ENCODE data around the gene IGF2. TPM values are rescaled to one million over a fixed set of nuclear protein-coding genes. Genes with fewer than 3 reads are reported as not detected.

Gene IGF2
- total and polyA plus RNA-seq, 10 of the 15 experiments (the other 5 are each of a cell fraction or from before 2014, with no cell fraction given), result 0.41 TPM; not detected in 9

DNA sequence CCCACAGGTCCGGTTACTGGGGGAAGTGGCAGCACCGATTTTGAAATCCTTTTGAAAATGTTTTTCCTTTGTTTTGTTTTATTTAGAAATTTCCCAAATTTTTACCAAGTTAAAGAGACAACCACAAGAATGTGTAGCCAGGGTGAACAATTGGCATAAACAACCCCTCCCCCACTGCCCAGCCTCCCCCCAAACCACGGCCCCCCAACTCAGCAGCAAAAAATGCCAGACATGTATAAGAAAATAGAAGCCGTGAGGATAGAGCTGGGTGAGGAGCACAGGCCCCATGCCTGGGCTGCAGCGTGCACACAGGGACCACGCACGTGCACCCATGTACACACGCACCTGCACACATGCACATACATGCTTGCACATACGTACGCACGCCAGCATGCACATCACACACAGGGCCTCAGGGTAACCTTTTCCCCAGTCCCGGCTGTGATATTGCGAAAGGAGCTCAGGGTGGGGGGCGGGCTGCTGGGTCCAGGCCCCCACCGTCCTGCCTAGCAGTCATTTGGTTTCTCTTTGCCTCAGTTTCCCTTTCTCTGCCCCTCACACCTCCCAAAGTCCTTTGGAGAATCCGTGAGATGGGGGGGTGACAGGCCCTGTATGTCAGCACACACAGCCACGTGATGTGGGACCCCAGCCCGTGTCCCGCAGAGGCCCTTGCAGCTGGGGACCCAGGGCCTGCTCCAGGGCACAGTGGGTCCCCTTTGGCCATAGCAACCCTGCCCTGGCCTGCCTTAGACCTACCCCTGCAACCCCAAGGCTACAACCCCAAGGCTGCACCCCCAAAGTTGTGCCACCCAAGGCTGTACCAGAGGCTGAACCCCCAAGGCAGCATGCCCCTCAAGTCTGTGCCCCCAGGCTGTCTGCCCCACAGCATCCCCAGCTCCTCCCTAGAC, 42.9 kb downstream of the IGF2 start:
- Histone ChIP-seq H3K4me3 (no peak overlapping the region), H3K9ac (ENCODE audit: control insufficient read depth, insufficient read depth, low read length) (no peak overlapping the region), H3K4me1 (ENCODE audit: control insufficient read depth, insufficient read depth, low read length) (no peaks in the 10 kb centered on the region), H3K9me3 (replicated peaks; ENCODE audit: control insufficient read depth, insufficient read depth, low read length) (no peaks in the 10 kb centered on the region; the same call in 2 of the 3 replicates), H3K4me2 (ENCODE audit: control insufficient read depth, insufficient read depth) (no peak overlapping the region), H3K27ac (ENCODE audit: control insufficient read depth, insufficient read depth) (no peak overlapping the region), H2AFZ (ENCODE audit: control insufficient read depth, low read depth, low read length) (no peak overlapping the region), H4K20me1 (ENCODE audit: control insufficient read depth, insufficient read depth) (no peaks in the 10 kb centered on the region; the same call in 1 of the 2 replicates), H3K79me2 (ENCODE audit: control insufficient read depth, insufficient read depth, low read length) (no peaks in the 10 kb centered on the region), H3K36me3 (ENCODE audit: control insufficient read depth in 2 of 2, insufficient read depth in 2 of 2, low read length in 1 of 2) (no peaks in the 10 kb centered on the region), H3K27me3 (replicated peaks in 1 of 2; ENCODE audit: control insufficient read depth in 2 of 2, insufficient read depth in 2 of 2, low read length in 1 of 2) (no peaks in the 10 kb centered on the region)
- ChIA-PET CTCF (no interaction called here), SMC1A (ENCODE audit: uncharacterized antibody, unreplicated experiment) (no interaction called here), POLR2A (no interaction called here), RAD21 (ENCODE audit: unreplicated experiment) (no interaction called here)
- BruUV-seq (replicated peaks), result no TSS peak
- TF ChIP-seq TCF3 (IDR thresholded peaks at IDR 0.05; ENCODE audit: borderline replicate concordance, insufficient read depth, low read depth, low read length), result no peak
- TF ChIP-seq, protein P1, sequence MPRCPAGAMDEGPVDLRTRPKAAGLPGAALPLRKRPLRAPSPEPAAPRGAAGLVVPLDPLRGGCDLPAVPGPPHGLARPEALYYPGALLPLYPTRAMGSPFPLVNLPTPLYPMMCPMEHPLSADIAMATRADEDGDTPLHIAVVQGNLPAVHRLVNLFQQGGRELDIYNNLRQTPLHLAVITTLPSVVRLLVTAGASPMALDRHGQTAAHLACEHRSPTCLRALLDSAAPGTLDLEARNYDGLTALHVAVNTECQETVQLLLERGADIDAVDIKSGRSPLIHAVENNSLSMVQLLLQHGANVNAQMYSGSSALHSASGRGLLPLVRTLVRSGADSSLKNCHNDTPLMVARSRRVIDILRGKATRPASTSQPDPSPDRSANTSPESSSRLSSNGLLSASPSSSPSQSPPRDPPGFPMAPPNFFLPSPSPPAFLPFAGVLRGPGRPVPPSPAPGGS (IDR thresholded peaks at IDR 0.05; ENCODE audit: borderline replicate concordance, insufficient read depth, low read depth, low read length, poor library complexity, severe bottlenecking), result peak; percentile 32
- no peak for ATAC-seq
- in situ Hi-C loops (cut with MboI) (no loop called here), intact Hi-C loops (cut with micrococcal nuclease; ENCODE audit: unreplicated experiment) (no loop called here)
- no peak for DNase-seq (ENCODE audit: low read depth, low spot score)
- 61% methylated on average over 18 of the region's 19 CpGs for WGBS (ENCODE audit: insufficient coverage, insufficient replicate concordance, low lambda C conversion rate, missing lambda C conversion rate)
- no peak for FAIRE-seq

DNA sequence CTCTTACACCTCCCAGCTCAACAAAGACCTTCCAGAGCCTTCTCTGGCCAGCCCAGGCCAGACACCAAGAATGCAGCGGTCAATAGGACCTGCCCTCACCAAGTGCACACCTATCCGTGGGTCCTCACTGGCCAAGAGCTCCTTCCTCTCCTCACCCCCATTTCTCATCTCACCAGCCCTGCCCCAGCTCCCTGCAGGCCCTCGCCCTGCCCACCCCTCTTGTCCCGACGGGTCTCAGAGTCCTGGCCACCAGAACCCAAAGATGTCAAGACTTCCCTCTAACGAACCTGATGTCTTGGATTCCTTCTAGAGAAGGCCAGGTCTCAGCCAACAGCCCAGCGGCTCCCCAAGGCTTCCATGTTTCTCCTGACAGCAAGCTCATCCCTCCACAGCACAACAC, 43.6 kb downstream of the IGF2 start:
- H3K4me3 ChIP-seq, result no peak overlapping the region
- intact Hi-C loops (cut with micrococcal nuclease; ENCODE audit: unreplicated experiment), result no loop called here
- H4K20me1 ChIP-seq (ENCODE audit: control insufficient read depth, insufficient read depth), result no peaks in the 10 kb centered on the region; the same call in 1 of the 2 replicates
- ChIA-PET SMC1A (ENCODE audit: uncharacterized antibody, unreplicated experiment) (no interaction called here), POLR2A (no interaction called here), RAD21 (ENCODE audit: unreplicated experiment) (no interaction called here), CTCF (no interaction called here)
- DNase-seq (ENCODE audit: low read depth, low spot score) (no peak), FAIRE-seq (no peak), ATAC-seq (no peak)
- H3K27ac ChIP-seq (ENCODE audit: control insufficient read depth, insufficient read depth), result no peak overlapping the region
- H3K9ac ChIP-seq (ENCODE audit: control insufficient read depth, insufficient read depth, low read length), result no peak overlapping the region
- no peaks in the 10 kb centered on the region for H3K27me3 ChIP-seq (replicated peaks in 1 of 2; ENCODE audit: control insufficient read depth in 2 of 2, insufficient read depth in 2 of 2, low read length in 1 of 2)
- in situ Hi-C loops (cut with MboI), result no loop called here
- no peak overlapping the region for H2AFZ ChIP-seq (ENCODE audit: control insufficient read depth, low read depth, low read length)
- no peak overlapping the region for H3K4me2 ChIP-seq (ENCODE audit: control insufficient read depth, insufficient read depth)
- H3K4me1 ChIP-seq (ENCODE audit: control insufficient read depth, insufficient read depth, low read length), result no peaks in the 10 kb centered on the region
- H3K36me3 ChIP-seq (ENCODE audit: control insufficient read depth in 2 of 2, insufficient read depth in 2 of 2, low read length in 1 of 2), result no peaks in the 10 kb centered on the region
- no peaks in the 10 kb centered on the region for H3K79me2 ChIP-seq (ENCODE audit: control insufficient read depth, insufficient read depth, low read length)
- no TSS peak for BruUV-seq (replicated peaks)
- no peaks in the 10 kb centered on the region; the same call in 2 of the 3 replicates for H3K9me3 ChIP-seq (replicated peaks; ENCODE audit: control insufficient read depth, insufficient read depth, low read length)
- 18% methylated on average over 7 of the region's 7 CpGs for WGBS (ENCODE audit: insufficient coverage, insufficient replicate concordance, low lambda C conversion rate, missing lambda C conversion rate)
- TF ChIP-seq, protein P2, sequence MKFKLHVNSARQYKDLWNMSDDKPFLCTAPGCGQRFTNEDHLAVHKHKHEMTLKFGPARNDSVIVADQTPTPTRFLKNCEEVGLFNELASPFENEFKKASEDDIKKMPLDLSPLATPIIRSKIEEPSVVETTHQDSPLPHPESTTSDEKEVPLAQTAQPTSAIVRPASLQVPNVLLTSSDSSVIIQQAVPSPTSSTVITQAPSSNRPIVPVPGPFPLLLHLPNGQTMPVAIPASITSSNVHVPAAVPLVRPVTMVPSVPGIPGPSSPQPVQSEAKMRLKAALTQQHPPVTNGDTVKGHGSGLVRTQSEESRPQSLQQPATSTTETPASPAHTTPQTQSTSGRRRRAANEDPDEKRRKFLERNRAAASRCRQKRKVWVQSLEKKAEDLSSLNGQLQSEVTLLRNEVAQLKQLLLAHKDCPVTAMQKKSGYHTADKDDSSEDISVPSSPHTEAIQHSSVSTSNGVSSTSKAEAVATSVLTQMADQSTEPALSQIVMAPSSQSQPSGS (IDR thresholded peaks at IDR 0.05; ENCODE audit: low read length), result no peak
- no peak for TF ChIP-seq BHLHE40 (IDR thresholded peaks at IDR 0.05; ENCODE audit: borderline replicate concordance in 1 of 2, low read depth in 2 of 2, low read length in 1 of 2)
- TF ChIP-seq ETV6 (conservative IDR thresholded peaks at IDR 0.05 in 1 of 2, IDR thresholded peaks at IDR 0.05 in 1 of 2; ENCODE audit: borderline replicate concordance in 1 of 2, low read depth in 1 of 2), result no peak
- no peak for TF ChIP-seq ZZZ3 (IDR thresholded peaks at IDR 0.05; ENCODE audit: control insufficient read depth, insufficient read length, low read depth)
- no peak for TF ChIP-seq ASH2L (IDR thresholded peaks at IDR 0.05; ENCODE audit: borderline replicate concordance, low read depth)
- no peak for TF ChIP-seq PAX5 (IDR thresholded peaks at IDR 0.05; ENCODE audit: borderline replicate concordance, low read depth, low read length)
- TF ChIP-seq CHD1 (IDR thresholded peaks at IDR 0.05; ENCODE audit: low read depth, low read length), result no peak
- TF ChIP-seq SIX5 (IDR thresholded peaks at IDR 0.05; ENCODE audit: low read depth, low read length, severe bottlenecking), result no peak

All from GM12878 (cell line).